ENCODE results near the gene RAP1GDS1.

RAP1GDS1 gene

GRCh38 chr4:98338761-98339438 is 77.7 kb downstream of the RAP1GDS1 start:
- no peak overlapping the region for H3K27ac ChIP-seq
- no peaks in the 10 kb centered on the region for H3K27me3 ChIP-seq
- no peaks in the 10 kb centered on the region for H3K4me1 ChIP-seq (ENCODE audit: control insufficient read depth in 1 of 2, insufficient read depth in 1 of 2, low read depth in 1 of 2, low read length in 1 of 2)
- H3K4me3 ChIP-seq (ENCODE audit: low read depth in 1 of 2, low read length in 1 of 2) = no peak overlapping the region
- H3K36me3 ChIP-seq = no peaks in the 10 kb centered on the region
- H3K9me3 ChIP-seq = peaks cover 5% of the 10 kb centered on the region
- no peak for TF ChIP-seq CTCF (IDR thresholded peaks at IDR 0.05)

- Histone ChIP-seq H3K4me1 (ENCODE audit: control insufficient read depth in 1 of 2, insufficient read depth in 1 of 2, low read depth in 1 of 2, low read length in 1 of 2) (no peaks in the 10 kb centered on the region), H3K27me3 (no peaks in the 10 kb centered on the region), H3K27ac (no peak overlapping the region), H3K4me3 (ENCODE audit: low read depth in 1 of 2, low read length in 1 of 2) (no peak overlapping the region), H3K36me3 (no peaks in the 10 kb centered on the region), H3K9me3 (no peaks in the 10 kb centered on the region)
- TF ChIP-seq CTCF (IDR thresholded peaks at IDR 0.05) = no peak
Observed at GRCh38 chr4:98341309-98341708, 80.1 kb downstream of the RAP1GDS1 start.

- no peaks in the 10 kb centered on the region for H3K4me1 ChIP-seq (ENCODE audit: control insufficient read depth in 1 of 2, insufficient read depth in 1 of 2, low read depth in 1 of 2, low read length in 1 of 2)
- H3K27ac ChIP-seq = no peak overlapping the region
- H3K4me3 ChIP-seq (ENCODE audit: low read depth in 1 of 2, low read length in 1 of 2) = no peak overlapping the region
- H3K9me3 ChIP-seq = no peaks in the 10 kb centered on the region
- H3K27me3 ChIP-seq = no peaks in the 10 kb centered on the region
- no peak for TF ChIP-seq CTCF (IDR thresholded peaks at IDR 0.05)
- no peaks in the 10 kb centered on the region for H3K36me3 ChIP-seq
Observed at GRCh38 chr4:98343626-98344025, 82.4 kb downstream of the RAP1GDS1 start.

GRCh38 chr4:98345838-98346237 is 84.7 kb downstream of the RAP1GDS1 start:
- Histone ChIP-seq H3K27ac (no peak overlapping the region), H3K36me3 (no peaks in the 10 kb centered on the region), H3K4me3 (ENCODE audit: low read depth in 1 of 2, low read length in 1 of 2) (no peak overlapping the region), H3K27me3 (no peaks in the 10 kb centered on the region), H3K4me1 (ENCODE audit: control insufficient read depth in 1 of 2, insufficient read depth in 1 of 2, low read depth in 1 of 2, low read length in 1 of 2) (no peaks in the 10 kb centered on the region), H3K9me3 (no peaks in the 10 kb centered on the region)
- TF ChIP-seq CTCF (IDR thresholded peaks at IDR 0.05) = no peak

GRCh38 chr4:98352396-98352795 is 91.2 kb downstream of the RAP1GDS1 start:
- TF ChIP-seq CTCF (IDR thresholded peaks at IDR 0.05) = no peak
- Histone ChIP-seq H3K27me3 (no peaks in the 10 kb centered on the region), H3K4me1 (ENCODE audit: control insufficient read depth in 1 of 2, insufficient read depth in 1 of 2, low read depth in 1 of 2, low read length in 1 of 2) (peaks cover 0 to 11% of the 10 kb centered on the region in 2 experiments), H3K4me3 (ENCODE audit: low read depth in 1 of 2, low read length in 1 of 2) (peak overlapping the region in 1 of 2 experiments; percentile 25), H3K27ac (peak overlapping the region; percentile 5), H3K36me3 (no peaks in the 10 kb centered on the region), H3K9me3 (no peaks in the 10 kb centered on the region)
